K562 (cell line): Measurements from ENCODE around the gene EPB41L1. TPM values are rescaled to one million over a fixed set of nuclear protein-coding genes. Genes with fewer than 3 reads are reported as not detected.

ENCODE experiments used
- ATAC-seq: fragments of 200-7000 bp; cut with Tn5 transposase; 3 replicates; pipeline ENCODE4 v1.9.1; 2020; ENCODE audit warnings: moderate library complexity
- BruUV-seq: library from RNA; stranded (reverse); fragments of 400-500 nt; replicated peaks from 2 replicates; lab custom pipeline; 2021; lab: Mats Ljungman, UMichigan
- CTCF ChIA-PET: fragments of 300-600 bp; formaldehyde crosslinking; extraction: SDS; loops from one replicate; lab custom pipeline; 2021; ENCODE audit warnings: low intra/inter-chr PET ratio; lab: Yijun Ruan, JAX
- POLR2A ChIA-PET: fragments of 300-600, 350-650 bp; sonication (Branson Sonifier 250); formaldehyde crosslinking; extraction: SDS; loops from one replicate; lab custom pipeline; 2021; ENCODE audit warnings: antibody characterized with exemption, inconsistent platforms; lab: Yijun Ruan, JAX
- DNase-seq, 4 experiments: peaks; one replicate each; pipeline versions ENCODE4 v3.0.0 to v3.0.0-alpha.2; 2011 to 2018; ENCODE audit warnings: low spot score in 3 of 4, mixed read lengths in 3 of 4; ENCODE audit errors: extremely low read depth in 1 of 4
- FAIRE-seq: peaks from 2 replicates; lab custom pipeline; 2011; peaks lifted over from hg19 to GRCh38; lab: Jason Lieb, UNC
- H2AFZ ChIP-seq: 2 replicates; pipeline ENCODE4 v1.6.0; 2011; ENCODE audit warnings: low read depth, low read length, control low read depth, inconsistent platforms
- H3K27ac ChIP-seq: fragments of 200-600 bp; 3 replicates; pipeline ENCODE4 v1.8.0; 2011; ENCODE audit warnings: low read depth, mild to moderate bottlenecking, control low read depth, inconsistent platforms, low read length, moderate library complexity, mixed read lengths; ENCODE audit errors: extremely low read depth
- H3K27me3 ChIP-seq, 2 experiments: fragments of 300-600 bp in 1 of 2; 2 replicates in 1 of 2; 3 replicates in 1 of 2; pipeline versions ENCODE4 v1.6.0 to v1.8.0; 2011; ENCODE audit warnings: inconsistent platforms in 2 of 2, low read length in 2 of 2, mild to moderate bottlenecking in 1 of 2, mixed read lengths in 1 of 2, moderate library complexity in 1 of 2; ENCODE audit not compliant: control insufficient read depth in 2 of 2, insufficient read depth in 2 of 2
- H3K36me3 ChIP-seq: fragments of 300-600 bp; 3 replicates; pipeline ENCODE4 v1.8.0; 2011; ENCODE audit warnings: mild to moderate bottlenecking, low read length, inconsistent platforms; ENCODE audit not compliant: control insufficient read depth, insufficient read depth
- H3K4me1 ChIP-seq, 2 experiments: fragments of 200-600 bp in 1 of 2; replicated peaks in 1 of 2; 2 replicates in 1 of 2; 3 replicates in 1 of 2; pipeline versions ENCODE4 v1.5.1 to v1.8.0; 2011; ENCODE audit warnings: inconsistent platforms in 2 of 2, low read length in 2 of 2, mild to moderate bottlenecking in 1 of 2, mixed read lengths in 1 of 2, moderate library complexity in 1 of 2; ENCODE audit not compliant: control insufficient read depth in 2 of 2, insufficient read depth in 2 of 2
- H3K4me2 ChIP-seq: 2 replicates; pipeline ENCODE4 v1.6.1; 2011; ENCODE audit warnings: low read length, control low read depth, inconsistent platforms, mixed read lengths; ENCODE audit not compliant: insufficient read depth
- H3K4me3 ChIP-seq: fragments of 200-600 bp; sonication (generic), shearing (Covaris generic); 2 replicates; pipeline ENCODE4 v1.5.1; 2016; ENCODE audit warnings: control low read depth, inconsistent platforms
- H3K79me2 ChIP-seq: fragments of 200-600 bp; 3 replicates; pipeline ENCODE4 v1.8.0; 2011; ENCODE audit warnings: low read length, inconsistent platforms; ENCODE audit not compliant: control insufficient read depth, insufficient read depth
- H3K9ac ChIP-seq, 2 experiments: 2 replicates each; pipeline versions ENCODE4 v1.6.0 to v1.6.1; 2011; ENCODE audit warnings: low read depth in 2 of 2, low read length in 2 of 2, control low read depth in 1 of 2, inconsistent platforms in 1 of 2, mild to moderate bottlenecking in 1 of 2, mixed read lengths in 1 of 2; ENCODE audit not compliant: insufficient read depth in 1 of 2
- H3K9me1 ChIP-seq: one replicate; pipeline ENCODE4 v1.6.0; 2011; ENCODE audit warnings: inconsistent platforms, mild to moderate bottlenecking, low read length, moderate library complexity; ENCODE audit not compliant: control insufficient read depth, insufficient read depth
- H3K9me3 ChIP-seq: replicated peaks from 2 replicates; pipeline ENCODE4 v1.5.1; 2011; ENCODE audit warnings: low read depth, low read length, inconsistent platforms; ENCODE audit not compliant: control insufficient read depth, insufficient read depth
- H4K20me1 ChIP-seq: replicated peaks from 2 replicates; pipeline ENCODE4 v1.6.1; 2011; ENCODE audit warnings: low read length, inconsistent platforms, mixed read lengths; ENCODE audit not compliant: control insufficient read depth, insufficient read depth
- ATF3 ChIP-seq, 2 experiments: fragments of 450-650 bp in 1 of 2; sonication (generic) in 1 of 2; formaldehyde crosslinking in 1 of 2; IDR thresholded peaks in 1 of 2; conservative IDR thresholded peaks in 1 of 2; 2 replicates each; pipeline versions ENCODE4 v1.6.1 to v1.8.1; 2016 to 2023; ENCODE audit warnings: mild to moderate bottlenecking in 2 of 2, moderate library complexity in 2 of 2, inconsistent platforms in 1 of 2, missing genetic modification reagents in 1 of 2
- BHLHE40 ChIP-seq: IDR thresholded peaks from 2 replicates; pipeline ENCODE4 v1.6.1; 2011; ENCODE audit warnings: low read length, improper control_type of control experiment
- CBFA2T2 ChIP-seq: fragments of 450-650 bp; conservative IDR thresholded peaks from 2 replicates; pipeline ENCODE4 v1.6.1; 2017; ENCODE audit warnings: mild to moderate bottlenecking
- HNRNPK ChIP-seq: fragments of 200-400 bp; formaldehyde crosslinking; IDR thresholded peaks from one replicate; pipeline ENCODE4 v1.6.1; 2018; ENCODE audit warnings: mild to moderate bottlenecking, low read depth, low read length; ENCODE audit not compliant: poor library complexity, severe bottlenecking
- NR2C1 ChIP-seq, 2 experiments: fragments of 450-650 bp; IDR thresholded peaks; 2 replicates each; pipeline ENCODE4 v1.6.1; 2017; ENCODE audit warnings: mild to moderate bottlenecking in 2 of 2, antibody characterized with exemption in 1 of 2, inconsistent platforms in 1 of 2, missing compliant biosample characterization in 1 of 2, missing genetic modification characterization in 1 of 2
- PHB2 ChIP-seq: fragments of 450-650 bp; IDR thresholded peaks from 2 replicates; pipeline ENCODE4 v1.6.1; 2017; ENCODE audit warnings: low read depth
- RAD51 ChIP-seq: fragments of 450-650 bp; IDR thresholded peaks from 2 replicates; pipeline ENCODE4 v1.7.1; 2016; ENCODE audit warnings: low read depth, mild to moderate bottlenecking, borderline replicate concordance
- SRSF3 ChIP-seq: fragments of 200-400 bp; formaldehyde crosslinking; IDR thresholded peaks from 2 replicates; pipeline ENCODE4 v1.6.1; 2016; ENCODE audit warnings: mild to moderate bottlenecking, low read length, moderate library complexity; ENCODE audit not compliant: insufficient read depth
- VEZF1 ChIP-seq: fragments of 200-800 bp; sonication (Bioruptor generic); IDR thresholded peaks from 2 replicates; pipeline ENCODE4 v1.6.1; 2017; ENCODE audit warnings: missing genetic modification characterization, missing compliant biosample characterization
- WGBS: fragments of 100-300 bp; shearing (Covaris generic); methylation state at CpG from one replicate; pipeline ENCODE4 v1.1.6; 2016; ENCODE audit warnings: low coverage, mixed read lengths; ENCODE audit not compliant: insufficient coverage; ENCODE audit errors: missing lambda C conversion rate; 5-methylcytosine and 5-hydroxymethylcytosine counted together
- in situ Hi-C: fragments of 300-500 bp; cut with MboI; formaldehyde crosslinking; loops from 4 replicates; pipeline ENCODE4 v1.15.0; 2018; ENCODE audit warnings: inconsistent platforms, mixed read lengths
- intact Hi-C: fragments of 100-400 bp; cut with micrococcal nuclease; formaldehyde crosslinking; loops from 2 replicates; pipeline ENCODE4 v1.14.2; 2022
- polyA plus RNA-seq, 8 experiments: library from polyadenylated mRNA; depleted of rRNA in 4 of 8; stranded (reverse) in 5 of 8; unstranded in 3 of 8; fragments of >200 nt; fragmentation: Nextera tagmentation in 2 of 8; fragmentation: Illumina TruSeq in 1 of 8; extraction: Ambion mirVana in 2 of 8; extraction: Trizol in 1 of 8; gene quantifications; 2 replicates each; pipeline versions ENCODE4 v1.2.1 to v1.2.3, GENCODE V29; 2011 to 2014; ENCODE audit warnings: inconsistent platforms in 1 of 8, missing spikeins in 1 of 8
- total RNA-seq, 7 experiments: library from RNA; depleted of rRNA in 6 of 7; stranded (reverse); fragments of >200 nt in 6 of 7; fragmentation: Illumina TruSeq in 2 of 7; extraction: Trizol in 2 of 7; gene quantifications; 2 replicates each; pipeline versions ENCODE4 v1.2.1 to v1.2.3, GENCODE V29; 2011 to 2021; ENCODE audit warnings: low replicate concordance in 1 of 7

EPB41L1 gene
- total and polyA plus RNA-seq, 9 of the 15 experiments (the other 6 are each of a cell fraction or from before 2014, with no cell fraction given), result 0.11 to 4.3 (median 1.3) TPM

GRCh38 chr20:36173451-36173933 is 19.0 kb downstream of the EPB41L1 start (continued):
- TF ChIP-seq RAD51 (peak; percentile 60), CBFA2T2 (peak; percentile 15; the same call in 1 of the 2 replicates), VEZF1 (CRISPR knock-in tag) (peak; percentile 22; the same call in 1 of the 2 replicates), NR2C1 (IDR thresholded peaks at IDR 0.05) (no peak), NR2C1 (tag; IDR thresholded peaks at IDR 0.05) (peak; percentile 54), BHLHE40 (peak; percentile 45; the same call in 1 of the 2 replicates)

- H3K9ac ChIP-seq, result no peak overlapping the region
- no peak for ATAC-seq
- no peaks in the 10 kb centered on the region for H3K27me3 ChIP-seq
- peaks cover 0 to 8% of the 10 kb centered on the region in 2 experiments; a peak in 3 of 5 replicates for H3K4me1 ChIP-seq
- FAIRE-seq, result no peak
- no peak overlapping the region for H2AFZ ChIP-seq
- BruUV-seq, result no TSS peak
- WGBS, result 25% methylated on average over 1 of the region's 5 CpGs
- no peaks in the 10 kb centered on the region for H3K79me2 ChIP-seq
- H3K36me3 ChIP-seq, result no peaks in the 10 kb centered on the region
- in situ Hi-C loops, result no loop called here
- TF ChIP-seq PHB2 (no peak), SRSF3 (no peak), ATF3 (IDR thresholded peaks at IDR 0.05) (peak; percentile 36; the same call in 1 of the 2 replicates), ATF3 (CRISPR knock-in tag; conservative IDR thresholded peaks at IDR 0.05) (no peak), HNRNPK (no peak)
- TF ChIP-seq, all 486 proteins: peak for 1
- peaks cover 3% of the 10 kb centered on the region for H3K9me1 ChIP-seq
- H3K9me3 ChIP-seq, result no peaks in the 10 kb centered on the region
- POLR2A ChIA-PET, result interaction anchor here (0.7 to 1.0 kb wide), 2 partner anchors 178 to 264 kb away, joined by 3 read pairs; no protein-coding TSS in a partner anchor
- CTCF ChIA-PET, result interaction anchor here (0.6 to 1.7 kb wide), 2 partner anchors 25 to 712 kb away, joined by 3 to 9 read pairs; no protein-coding TSS in a partner anchor
- H3K4me3 ChIP-seq, result no peak overlapping the region
- DNase-seq, result no peak
- H3K4me2 ChIP-seq, result no peak overlapping the region
- no peaks in the 10 kb centered on the region for H4K20me1 ChIP-seq
- intact Hi-C loops, result no loop called here
- H3K27ac ChIP-seq, result no peak overlapping the region
Measured at GRCh38 chr20:36175016-36175415, 20.5 kb downstream of the EPB41L1 start.
